H9 (cell line): ENCODE data around the gene SCFD2. TPM values are rescaled to one million over a fixed set of nuclear protein-coding genes. Genes with fewer than 3 reads are reported as not detected.

ENCODE experiments used
- DNase-seq: peaks from one replicate; pipeline ENCODE4 v3.0.0-alpha.2; 2017
- H2AFZ ChIP-seq: one replicate; pipeline ENCODE4 v1.6.1; 2013; ENCODE audit warnings: mild to moderate bottlenecking, low read length, control low read depth, moderate library complexity
- H2AK5ac ChIP-seq: 2 replicates; pipeline ENCODE4 v1.6.1; 2013; ENCODE audit warnings: low read length, control low read depth, mixed read lengths; ENCODE audit not compliant: insufficient read length
- H2BK120ac ChIP-seq: one replicate; pipeline ENCODE4 v1.6.1; 2013; ENCODE audit warnings: low read depth, mild to moderate bottlenecking, low read length, control low read depth, inconsistent platforms; ENCODE audit not compliant: poor library complexity, severe bottlenecking
- H2BK12ac ChIP-seq: 2 replicates; pipeline ENCODE4 v1.6.1; 2013; ENCODE audit warnings: low read length, control low read depth, mixed read lengths, low read depth; ENCODE audit not compliant: insufficient read length
- H2BK15ac ChIP-seq: 2 replicates; pipeline ENCODE4 v1.6.1; 2013; ENCODE audit warnings: low read depth, low read length, control low read depth
- H2BK20ac ChIP-seq: one replicate; pipeline ENCODE4 v1.6.1; 2013; ENCODE audit warnings: low read depth, mild to moderate bottlenecking, low read length, control low read depth, inconsistent platforms; ENCODE audit not compliant: poor library complexity, severe bottlenecking
- H2BK5ac ChIP-seq: 2 replicates; pipeline ENCODE4 v1.6.1; 2013; ENCODE audit warnings: low read length, control low read depth, mixed read lengths; ENCODE audit not compliant: insufficient read length
- H3K14ac ChIP-seq: 2 replicates; pipeline ENCODE4 v1.6.1; 2013; ENCODE audit warnings: low read length, control low read depth; ENCODE audit not compliant: insufficient read depth
- H3K18ac ChIP-seq: 2 replicates; pipeline ENCODE4 v1.6.1; 2013; ENCODE audit warnings: low read depth, mild to moderate bottlenecking, mixed read lengths, low read length, control low read depth; ENCODE audit not compliant: insufficient read length
- H3K23ac ChIP-seq: 2 replicates; pipeline ENCODE4 v1.6.1; 2013; ENCODE audit warnings: low read length, control low read depth, mixed read lengths, low read depth; ENCODE audit not compliant: insufficient read length
- H3K23me2 ChIP-seq: 2 replicates; pipeline ENCODE4 v1.6.1; 2013; ENCODE audit warnings: low read depth, mild to moderate bottlenecking, mixed read lengths, low read length, control low read depth; ENCODE audit not compliant: insufficient read length, poor library complexity, severe bottlenecking
- H3K27ac ChIP-seq: 2 replicates; pipeline ENCODE4 v1.5.1; 2013; ENCODE audit warnings: low read length, control low read depth, mixed read lengths, low read depth; ENCODE audit not compliant: insufficient read length
- H3K27me3 ChIP-seq: 2 replicates; pipeline ENCODE4 v1.6.1; 2013; ENCODE audit warnings: low read length, control low read depth, inconsistent platforms; ENCODE audit not compliant: insufficient read depth
- H3K4ac ChIP-seq: 2 replicates; pipeline ENCODE4 v1.6.1; 2013; ENCODE audit warnings: low read depth, mild to moderate bottlenecking, control low read depth, inconsistent platforms, low read length, moderate library complexity
- H3K4me1 ChIP-seq: 2 replicates; pipeline ENCODE4 v1.6.1; 2013; ENCODE audit warnings: low read length, control low read depth, inconsistent platforms; ENCODE audit not compliant: insufficient read depth
- H3K4me2 ChIP-seq: 2 replicates; pipeline ENCODE4 v1.6.1; 2013; ENCODE audit warnings: low read length, control low read depth, mixed read lengths; ENCODE audit not compliant: insufficient read length, insufficient read depth
- H3K56ac ChIP-seq: 2 replicates; pipeline ENCODE4 v1.6.1; 2013; ENCODE audit warnings: low read depth, mild to moderate bottlenecking, mixed read lengths, low read length, control low read depth; ENCODE audit not compliant: insufficient read length
- H3K79me1 ChIP-seq: 2 replicates; pipeline ENCODE4 v1.6.1; 2013; ENCODE audit warnings: low read depth, mild to moderate bottlenecking, moderate library complexity, low read length, control low read depth, inconsistent platforms; ENCODE audit not compliant: insufficient read depth, poor library complexity, severe bottlenecking
- H3K79me2 ChIP-seq: 2 replicates; pipeline ENCODE4 v1.6.1; 2013; ENCODE audit warnings: low read length, control low read depth, inconsistent platforms; ENCODE audit not compliant: insufficient read depth
- H3K9ac ChIP-seq: 2 replicates; pipeline ENCODE4 v1.6.1; 2013; ENCODE audit warnings: low read length, control low read depth, mixed read lengths; ENCODE audit not compliant: insufficient read length; ENCODE audit errors: extremely low read depth
- H3K9me3 ChIP-seq: one replicate; pipeline ENCODE4 v1.6.1; 2013; ENCODE audit warnings: low read depth, low read length, inconsistent platforms; ENCODE audit not compliant: control insufficient read depth
- H3T11ph ChIP-seq: one replicate; pipeline ENCODE4 v1.6.1; 2013; ENCODE audit warnings: mild to moderate bottlenecking, low read length, control low read depth, inconsistent platforms
- H4K20me1 ChIP-seq: one replicate; pipeline ENCODE4 v1.6.1; 2013; ENCODE audit not compliant: control insufficient read depth, insufficient read length, insufficient read depth
- H4K5ac ChIP-seq: 2 replicates; pipeline ENCODE4 v1.6.1; 2013; ENCODE audit warnings: low read depth, mild to moderate bottlenecking, mixed read lengths, low read length, control low read depth; ENCODE audit not compliant: insufficient read length
- H4K8ac ChIP-seq: replicated peaks from 2 replicates; pipeline ENCODE4 v1.6.1; 2013; ENCODE audit warnings: low read length, control low read depth, mixed read lengths, low read depth; ENCODE audit not compliant: insufficient read length
- H4K91ac ChIP-seq: 2 replicates; pipeline ENCODE4 v1.6.1; 2013; ENCODE audit warnings: low read depth, mild to moderate bottlenecking, moderate library complexity, mixed read lengths, low read length, control low read depth; ENCODE audit not compliant: insufficient read length
- H3K27ac Mint-ChIP-seq, 3 experiments: 2 replicates in 2 of 3; 3 replicates in 1 of 3; pipeline ENCODE4 v1.8.0; 2020 to 2021; ENCODE audit warnings: mixed read lengths in 3 of 3, mild to moderate bottlenecking in 1 of 3, moderate library complexity in 1 of 3
- H3K27me3 Mint-ChIP-seq: 2 replicates; pipeline ENCODE4 v1.8.0; 2021; ENCODE audit warnings: low read depth, mild to moderate bottlenecking, moderate library complexity, mixed read lengths
- H3K36me3 Mint-ChIP-seq, 3 experiments: 2 replicates in 2 of 3; 3 replicates in 1 of 3; pipeline ENCODE4 v1.8.0; 2020 to 2021; ENCODE audit warnings: low read depth in 3 of 3, mixed read lengths in 3 of 3; ENCODE audit not compliant: insufficient read depth in 1 of 3
- H3K4me1 Mint-ChIP-seq, 2 experiments: 2 replicates each; pipeline ENCODE4 v1.8.0; 2020; ENCODE audit warnings: mixed read lengths in 2 of 2
- H3K4me3 Mint-ChIP-seq, 2 experiments: 2 replicates in 1 of 2; 3 replicates in 1 of 2; pipeline ENCODE4 v1.8.0; 2020 to 2021; ENCODE audit warnings: mild to moderate bottlenecking in 2 of 2, mixed read lengths in 2 of 2, moderate library complexity in 1 of 2
- H3K9me3 Mint-ChIP-seq, 2 experiments: 2 replicates in 1 of 2; 3 replicates in 1 of 2; pipeline ENCODE4 v1.8.0; 2020; ENCODE audit warnings: mild to moderate bottlenecking in 2 of 2, mixed read lengths in 2 of 2, moderate library complexity in 1 of 2
- WGBS: extraction: QIAGEN DNeasy Blood & Tissue Kit; methylation state at CpG from one replicate; pipeline ENCODE4 v1.1.7; 2013; ENCODE audit warnings: missing lambda C conversion rate, low lambda C conversion rate, mixed read lengths; ENCODE audit not compliant: insufficient read length; ENCODE audit errors: extremely low coverage; 5-methylcytosine and 5-hydroxymethylcytosine counted together
- total RNA-seq: library from RNA; stranded (reverse); gene quantifications from 2 replicates; pipeline ENCODE4 v1.2.1, GENCODE V29; 2021
- TF ChIP-seq, protein P1 (sequence below): fragments of 200-600 bp; sonication (generic); conservative IDR thresholded peaks from 3 replicates; pipeline ENCODE4 v1.8.0; 2021; ENCODE audit warnings: antibody characterized with exemption, mild to moderate bottlenecking

SCFD2 gene
- total RNA-seq, 1 experiment from 2014 or later: 10.1 TPM

DNA sequence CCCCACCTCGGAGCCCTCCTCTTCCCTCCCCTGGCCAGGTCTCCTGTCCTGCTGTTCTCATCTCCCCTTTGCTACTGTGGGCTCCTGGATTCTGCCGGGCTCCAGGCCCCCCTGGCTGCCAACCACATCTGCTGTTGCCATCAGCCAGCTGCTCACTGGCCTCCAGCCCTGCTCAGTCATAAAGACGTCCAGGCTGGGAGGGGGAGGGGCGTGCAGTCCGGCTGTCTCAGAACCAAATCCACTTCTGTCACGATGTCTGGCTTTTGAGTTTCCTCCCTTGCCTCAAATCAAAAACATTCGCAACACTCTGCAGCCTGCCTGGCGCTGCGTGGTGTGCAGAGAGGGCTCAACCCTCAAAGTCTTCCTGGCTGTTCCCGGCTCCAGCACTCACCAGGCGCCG is 496.7 kb downstream of the SCFD2 start:
- Histone ChIP-seq H3T11ph (no peak overlapping the region), H3K56ac (no peak overlapping the region), H3K4me2 (no peak overlapping the region), H3K23ac (no peak overlapping the region), H4K5ac (no peak overlapping the region), H2BK5ac (no peak overlapping the region), H3K14ac (no peak overlapping the region), H3K23me2 (no peaks in the 10 kb centered on the region), H3K79me1 (no peaks in the 10 kb centered on the region), H2AK5ac (no peak overlapping the region), H2AFZ (no peak overlapping the region), H3K9me3 (no peaks in the 10 kb centered on the region), H2BK12ac (no peak overlapping the region), H3K27me3 (no peaks in the 10 kb centered on the region), H4K20me1 (no peaks in the 10 kb centered on the region), H2BK120ac (no peak overlapping the region), H3K4me1 (peaks cover 5% of the 10 kb centered on the region), H3K4ac (no peak overlapping the region), H4K8ac (no peak overlapping the region), H3K79me2 (no peaks in the 10 kb centered on the region), H3K9ac (no peak overlapping the region), H2BK15ac (no peak overlapping the region), H2BK20ac (no peak overlapping the region), H3K27ac (no peak overlapping the region), H4K91ac (no peak overlapping the region), H3K18ac (peak overlapping the region; percentile 28)
- Mint-ChIP-seq H3K9me3 (no peaks in the 10 kb centered on the region; a peak in 2 of 5 replicates), H3K4me3 (no peak overlapping the region), H3K4me1 (peaks cover 72 to 73% of the 10 kb centered on the region in 2 experiments), H3K27me3 (no peaks in the 10 kb centered on the region; the same call in 1 of the 2 replicates), H3K36me3 (peaks cover 28 to 37% (median 36%) of the 10 kb centered on the region in 3 experiments), H3K27ac (no peak overlapping the region)
- DNase-seq: no peak
- no CpG with 5 or more reads among the region's 12 CpGs for WGBS
- TF ChIP-seq, protein P1, sequence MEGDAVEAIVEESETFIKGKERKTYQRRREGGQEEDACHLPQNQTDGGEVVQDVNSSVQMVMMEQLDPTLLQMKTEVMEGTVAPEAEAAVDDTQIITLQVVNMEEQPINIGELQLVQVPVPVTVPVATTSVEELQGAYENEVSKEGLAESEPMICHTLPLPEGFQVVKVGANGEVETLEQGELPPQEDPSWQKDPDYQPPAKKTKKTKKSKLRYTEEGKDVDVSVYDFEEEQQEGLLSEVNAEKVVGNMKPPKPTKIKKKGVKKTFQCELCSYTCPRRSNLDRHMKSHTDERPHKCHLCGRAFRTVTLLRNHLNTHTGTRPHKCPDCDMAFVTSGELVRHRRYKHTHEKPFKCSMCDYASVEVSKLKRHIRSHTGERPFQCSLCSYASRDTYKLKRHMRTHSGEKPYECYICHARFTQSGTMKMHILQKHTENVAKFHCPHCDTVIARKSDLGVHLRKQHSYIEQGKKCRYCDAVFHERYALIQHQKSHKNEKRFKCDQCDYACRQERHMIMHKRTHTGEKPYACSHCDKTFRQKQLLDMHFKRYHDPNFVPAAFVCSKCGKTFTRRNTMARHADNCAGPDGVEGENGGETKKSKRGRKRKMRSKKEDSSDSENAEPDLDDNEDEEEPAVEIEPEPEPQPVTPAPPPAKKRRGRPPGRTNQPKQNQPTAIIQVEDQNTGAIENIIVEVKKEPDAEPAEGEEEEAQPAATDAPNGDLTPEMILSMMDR: no peak
